Skeletal muscle satellite cell (primary cell): ENCODE data around the gene PLEKHJ1.

ENCODE experiments used
- H3K27me3 ChIP-seq: 2 replicates; pipeline ENCODE4 v1.7.0; 2013; ENCODE audit warnings: low read length; ENCODE audit not compliant: control insufficient read depth, insufficient read depth
- H3K36me3 ChIP-seq: 2 replicates; pipeline ENCODE4 v1.7.0; 2013; ENCODE audit warnings: mild to moderate bottlenecking, control low read depth, low read length; ENCODE audit not compliant: insufficient read depth
- H3K4me1 ChIP-seq: 2 replicates; pipeline ENCODE4 v1.7.0; 2013; ENCODE audit warnings: low read length; ENCODE audit not compliant: control insufficient read depth, insufficient read depth
- H3K4me2 ChIP-seq: 2 replicates; pipeline ENCODE4 v1.7.0; 2013; ENCODE audit warnings: mild to moderate bottlenecking, low read length
- H3K4me3 ChIP-seq: 2 replicates; pipeline ENCODE4 v1.7.0; 2013; ENCODE audit warnings: low read length
- H3K9ac ChIP-seq: 2 replicates; pipeline ENCODE4 v1.7.0; 2013; ENCODE audit warnings: mild to moderate bottlenecking, low read depth, low read length, moderate library complexity
- H3K9me3 ChIP-seq: replicated peaks from 2 replicates; pipeline ENCODE4 v1.7.0; 2013; ENCODE audit warnings: mild to moderate bottlenecking, control low read depth, low read length

PLEKHJ1 gene

DNA sequence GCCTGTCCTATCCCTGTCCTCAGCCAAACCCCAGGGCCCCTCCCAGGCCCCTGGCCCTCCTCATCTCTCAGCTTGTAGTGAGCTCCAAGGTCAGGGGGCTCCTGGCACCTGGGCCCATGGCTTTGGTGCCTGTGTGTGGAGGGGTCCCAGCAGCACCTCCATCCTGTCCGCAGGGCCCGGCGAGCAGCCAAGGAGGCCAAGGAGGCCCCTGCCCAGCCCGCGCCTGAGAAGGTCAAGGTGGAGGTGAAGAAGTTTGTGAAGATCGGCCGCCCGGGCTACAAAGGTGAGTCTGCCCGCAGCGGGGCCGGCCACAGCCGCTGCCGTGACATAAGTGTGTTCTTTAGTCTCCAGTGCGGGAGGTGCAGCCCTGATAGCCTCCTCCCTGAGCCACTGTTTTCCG is 9.1 kb upstream of the PLEKHJ1 start:
- Histone ChIP-seq H3K4me1 (peaks cover 34% of the 10 kb centered on the region), H3K9me3 (no peaks in the 10 kb centered on the region), H3K4me2 (no peak overlapping the region), H3K4me3 (no peak overlapping the region), H3K9ac (no peak overlapping the region), H3K36me3 (peaks cover 66% of the 10 kb centered on the region), H3K27me3 (no peaks in the 10 kb centered on the region)

DNA sequence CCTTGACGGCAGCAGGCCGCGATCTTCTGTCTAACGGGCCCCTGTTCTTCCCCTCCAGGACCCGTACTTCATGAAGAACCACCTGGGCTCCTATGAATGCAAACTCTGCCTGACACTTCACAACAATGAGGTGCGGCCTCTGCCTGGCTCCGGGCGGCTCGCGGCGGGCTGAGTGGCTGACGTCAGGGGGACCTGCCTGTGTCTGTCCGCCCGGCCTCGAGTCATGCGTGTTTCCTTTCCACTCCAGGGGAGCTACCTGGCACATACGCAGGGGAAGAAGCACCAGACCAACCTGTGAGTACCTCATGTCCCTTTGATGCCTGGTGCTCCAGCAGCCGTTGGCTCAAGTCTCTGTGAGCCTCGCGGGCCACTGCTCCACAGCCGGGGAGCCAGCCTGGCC is 8.4 kb upstream of the PLEKHJ1 start:
- H3K4me3 ChIP-seq: no peak overlapping the region
- H3K4me1 ChIP-seq: peaks cover 36% of the 10 kb centered on the region
- no peak overlapping the region for H3K9ac ChIP-seq
- peaks cover 62% of the 10 kb centered on the region for H3K36me3 ChIP-seq
- H3K4me2 ChIP-seq: no peak overlapping the region
- no peaks in the 10 kb centered on the region for H3K9me3 ChIP-seq
- H3K27me3 ChIP-seq: no peaks in the 10 kb centered on the region

DNA sequence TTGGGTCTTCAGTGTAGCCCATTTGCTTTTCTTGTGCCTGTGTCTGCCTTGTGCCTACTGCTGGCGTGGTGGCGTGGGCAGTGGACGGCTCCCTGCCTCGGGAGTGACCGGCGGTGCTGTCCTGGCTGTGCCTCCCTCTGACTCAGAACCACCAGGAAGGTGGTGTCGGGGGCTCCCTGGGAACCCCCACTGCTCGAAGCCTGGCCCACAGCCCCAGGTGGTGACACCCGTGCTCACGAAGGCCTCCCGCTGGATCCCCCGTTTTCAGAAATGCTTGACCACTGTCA is 7.9 kb upstream of the PLEKHJ1 start:
- no peaks in the 10 kb centered on the region for H3K27me3 ChIP-seq
- H3K4me2 ChIP-seq: no peak overlapping the region
- H3K9ac ChIP-seq: no peak overlapping the region
- peaks cover 58% of the 10 kb centered on the region for H3K36me3 ChIP-seq
- no peak overlapping the region for H3K4me3 ChIP-seq
- H3K9me3 ChIP-seq: no peaks in the 10 kb centered on the region
- peaks cover 36% of the 10 kb centered on the region for H3K4me1 ChIP-seq

DNA sequence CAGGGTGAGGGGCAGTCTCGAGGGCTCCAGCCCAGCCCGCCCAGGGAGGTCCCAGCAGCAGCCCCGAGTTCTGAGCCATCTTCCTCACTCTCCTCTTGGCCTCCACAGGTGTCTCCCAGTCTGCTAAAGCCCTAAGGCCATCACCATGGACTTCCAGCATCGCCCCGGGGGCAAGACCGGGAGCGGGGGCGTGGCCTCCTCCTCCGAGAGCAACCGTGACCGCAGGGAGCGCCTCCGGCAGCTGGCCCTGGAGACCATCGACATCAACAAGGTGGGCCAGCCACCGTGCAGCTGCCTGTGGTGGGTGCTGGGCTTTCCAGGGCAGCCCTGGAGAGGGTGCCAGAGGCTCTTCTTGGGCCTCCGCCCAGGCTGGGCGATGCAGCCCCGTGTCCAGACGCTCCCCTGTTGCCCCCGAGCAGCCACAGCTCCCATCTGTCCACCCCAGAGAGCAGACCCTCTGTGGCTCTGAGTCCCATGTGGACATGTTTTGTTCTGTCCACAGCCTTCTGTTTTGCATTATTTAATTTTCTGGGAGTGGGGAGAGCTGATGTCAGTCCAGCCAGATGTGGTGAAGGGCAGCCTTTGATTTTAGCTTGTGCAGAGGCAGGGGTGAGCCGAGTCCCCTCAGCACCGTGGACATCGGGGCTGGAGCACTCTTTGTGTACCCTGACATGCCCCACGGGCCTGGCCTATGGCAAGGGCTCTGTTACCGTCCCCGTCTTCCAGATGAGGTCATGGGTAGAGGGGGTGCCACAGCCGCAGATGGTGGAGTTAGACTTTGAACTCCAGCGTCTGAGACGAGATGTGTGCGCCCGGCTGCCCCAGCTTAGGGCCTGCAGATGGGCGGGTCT is 7.4 kb upstream of the PLEKHJ1 start:
- Histone ChIP-seq H3K4me3 (no peak overlapping the region), H3K9me3 (no peaks in the 10 kb centered on the region), H3K36me3 (peaks cover 57% of the 10 kb centered on the region), H3K4me2 (no peak overlapping the region), H3K9ac (no peak overlapping the region), H3K27me3 (no peaks in the 10 kb centered on the region), H3K4me1 (peaks cover 40% of the 10 kb centered on the region)

DNA sequence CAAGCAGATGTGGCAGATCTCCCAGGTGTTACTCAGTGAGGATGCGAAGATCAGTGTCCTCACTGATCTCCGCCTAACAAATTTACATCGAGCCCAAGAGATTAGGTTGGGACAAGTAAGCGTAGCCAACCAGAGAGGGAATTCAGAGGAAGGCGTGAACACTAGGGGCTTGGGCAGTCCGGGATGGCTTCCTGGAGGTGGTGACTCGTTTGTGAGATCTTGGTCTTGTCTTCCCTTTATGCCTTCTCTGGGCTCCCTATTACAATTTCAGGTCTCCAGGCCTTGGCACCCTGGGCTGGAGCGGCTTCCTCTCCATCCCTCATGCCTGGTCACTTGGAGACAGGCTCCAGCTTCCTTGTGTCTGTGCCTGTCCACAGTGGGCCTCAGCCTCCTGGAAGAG is 6.7 kb upstream of the PLEKHJ1 start:
- Histone ChIP-seq H3K4me2 (no peak overlapping the region), H3K27me3 (no peaks in the 10 kb centered on the region), H3K9ac (no peak overlapping the region), H3K4me3 (no peak overlapping the region), H3K4me1 (peaks cover 47% of the 10 kb centered on the region), H3K36me3 (peaks cover 56% of the 10 kb centered on the region), H3K9me3 (no peaks in the 10 kb centered on the region)

DNA sequence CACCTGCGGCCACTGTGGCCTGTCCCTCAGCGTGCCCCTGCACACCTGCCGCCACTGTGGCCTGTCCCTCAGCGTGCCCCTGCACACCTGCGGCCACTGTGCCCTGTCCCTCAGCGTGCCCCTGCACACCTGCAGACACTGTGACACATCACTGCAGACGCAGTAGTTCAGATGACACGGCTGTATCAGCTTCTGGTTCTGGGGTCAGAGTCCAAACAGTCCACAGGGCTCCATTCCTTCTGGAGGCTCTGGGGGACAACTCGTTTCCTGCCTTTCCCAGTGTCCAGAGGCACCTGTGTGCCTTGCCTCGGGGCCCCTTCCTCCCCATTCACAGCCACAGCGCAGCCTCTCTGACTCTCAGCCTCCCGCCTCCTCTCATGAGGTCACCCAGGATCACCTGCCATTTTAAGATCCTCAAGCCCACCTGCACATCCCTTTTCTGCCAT is 6.0 kb upstream of the PLEKHJ1 start:
- H3K4me2 ChIP-seq: peak overlapping the region; percentile 99
- H3K9me3 ChIP-seq: no peaks in the 10 kb centered on the region
- H3K27me3 ChIP-seq: no peaks in the 10 kb centered on the region
- no peak overlapping the region for H3K9ac ChIP-seq
- H3K36me3 ChIP-seq: peaks cover 51% of the 10 kb centered on the region
- peaks cover 48% of the 10 kb centered on the region for H3K4me1 ChIP-seq
- H3K4me3 ChIP-seq: no peak overlapping the region

DNA sequence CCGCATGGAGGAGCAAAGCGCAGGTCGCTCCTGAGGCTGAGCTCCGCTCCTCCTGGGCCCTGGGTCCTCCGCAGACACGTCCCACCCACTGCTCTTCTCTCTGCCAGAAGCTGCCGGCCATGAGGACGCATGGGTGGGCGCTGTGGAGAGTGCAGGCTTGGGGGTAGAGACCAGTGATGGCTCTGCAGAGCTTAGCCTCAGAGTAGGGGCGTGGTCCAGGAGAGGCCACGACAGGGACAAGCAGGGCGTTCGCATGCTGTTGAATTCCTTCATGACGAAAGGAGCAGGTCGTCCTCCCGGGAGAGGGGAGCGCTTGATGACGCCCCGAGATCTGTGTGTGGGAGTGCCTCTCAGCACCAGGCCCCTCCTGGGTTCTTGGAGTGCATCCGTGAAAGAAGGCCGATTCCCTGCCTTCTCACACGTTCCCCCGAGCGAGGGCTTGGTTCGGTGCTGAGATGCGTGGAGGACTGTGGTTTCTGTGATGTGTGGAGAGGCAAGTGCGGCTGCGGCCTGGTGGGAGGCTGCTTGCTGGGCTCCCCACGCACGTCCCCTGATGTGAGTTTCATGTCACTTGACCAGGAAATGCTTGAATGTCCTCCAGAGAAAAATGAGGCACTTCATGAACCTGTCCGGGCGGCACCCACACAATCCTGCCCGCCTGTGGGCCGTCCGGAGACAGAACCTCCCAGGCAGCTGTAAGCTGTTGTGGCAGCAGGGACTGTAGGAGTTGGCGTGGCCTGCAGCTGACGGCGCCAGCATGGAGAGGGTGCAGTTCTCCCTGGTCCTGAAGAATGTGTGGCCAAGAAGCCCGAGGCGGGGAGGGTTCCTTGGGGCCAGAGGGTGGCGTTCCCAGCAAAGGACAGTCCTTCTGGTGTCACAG is 5.0 kb upstream of the PLEKHJ1 start:
- peak overlapping the region; percentile 99 for H3K4me2 ChIP-seq
- peak overlapping the region; percentile 94 for H3K9ac ChIP-seq
- H3K4me3 ChIP-seq: peak overlapping the region; percentile 71
- no peaks in the 10 kb centered on the region for H3K9me3 ChIP-seq
- H3K4me1 ChIP-seq: peaks cover 44% of the 10 kb centered on the region
- H3K36me3 ChIP-seq: peaks cover 41% of the 10 kb centered on the region
- H3K27me3 ChIP-seq: no peaks in the 10 kb centered on the region

DNA sequence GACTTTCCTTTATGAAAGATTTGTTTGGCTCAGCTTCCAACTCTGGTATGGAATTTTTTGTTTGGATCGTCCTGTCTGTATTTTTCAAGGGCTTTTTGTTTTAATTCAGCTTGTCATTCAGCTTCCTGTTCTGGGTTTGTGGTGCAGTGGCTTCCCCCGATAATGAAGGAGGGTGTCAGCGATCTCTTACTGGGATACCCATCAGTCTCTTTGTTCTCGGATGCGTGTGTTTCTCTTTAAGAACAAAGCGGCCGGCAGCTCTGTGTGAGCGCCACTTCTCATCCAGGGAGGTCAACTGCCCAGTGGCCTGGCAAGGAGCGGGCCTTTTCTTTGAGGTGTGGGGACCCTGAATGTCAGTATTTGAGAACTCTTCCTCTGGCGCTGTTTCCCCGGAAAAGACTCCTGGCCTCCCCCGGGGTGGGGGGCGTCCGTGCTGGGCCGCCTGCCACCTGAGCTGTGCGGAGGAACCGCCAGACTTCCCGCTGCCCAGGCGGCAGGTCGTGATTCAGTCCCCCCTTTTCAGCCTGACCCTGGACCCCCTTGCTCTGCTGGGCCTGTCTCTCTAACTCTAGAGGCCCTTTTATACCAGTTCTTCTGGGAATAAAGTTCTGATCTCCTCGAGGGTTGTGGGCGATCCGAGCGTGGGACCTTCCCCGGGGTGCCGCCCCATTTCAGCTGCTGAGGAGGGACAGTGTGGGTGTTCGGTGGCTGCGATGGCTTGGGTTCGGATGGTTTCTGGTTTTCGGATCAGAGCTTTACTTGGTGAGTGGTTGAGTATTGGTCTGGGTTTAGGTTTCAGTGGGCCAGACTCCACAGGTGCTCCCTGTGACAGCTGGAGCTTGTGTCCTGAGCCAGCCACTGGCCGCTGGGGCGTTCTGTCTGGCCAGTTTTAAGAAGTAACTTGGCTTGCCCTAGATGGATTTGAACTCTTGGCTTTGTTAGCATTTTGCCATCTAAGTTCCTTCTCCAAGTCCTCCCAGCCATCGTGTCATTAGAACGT is 3.9 kb upstream of the PLEKHJ1 start:
- no peaks in the 10 kb centered on the region for H3K9me3 ChIP-seq
- peaks cover 47% of the 10 kb centered on the region for H3K4me1 ChIP-seq
- peak overlapping the region; percentile 71 for H3K4me3 ChIP-seq
- H3K9ac ChIP-seq: peak overlapping the region; percentile 94
- H3K27me3 ChIP-seq: no peaks in the 10 kb centered on the region
- peak overlapping the region; percentile 99 for H3K4me2 ChIP-seq
- peaks cover 31% of the 10 kb centered on the region for H3K36me3 ChIP-seq

DNA sequence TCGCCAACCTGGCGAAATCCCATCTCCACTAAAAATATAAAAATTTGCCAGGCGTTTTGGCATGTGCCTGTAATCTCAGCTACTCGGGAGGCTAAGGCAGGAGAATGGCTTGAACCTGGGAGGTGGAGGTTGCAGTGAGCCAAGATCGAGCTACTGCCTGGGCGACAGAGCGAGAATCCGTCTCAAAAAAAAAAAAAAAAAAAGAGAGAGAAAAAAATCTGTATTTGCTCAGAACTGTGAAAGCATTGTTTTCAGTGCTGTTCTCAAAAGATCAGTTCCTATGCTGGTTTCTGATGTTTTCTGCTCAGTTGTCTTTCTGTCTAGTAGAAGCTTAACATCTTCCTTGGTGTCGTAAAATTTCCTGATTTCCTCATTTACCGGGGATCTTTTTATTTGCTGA is 3.0 kb upstream of the PLEKHJ1 start:
- Histone ChIP-seq H3K27me3 (no peaks in the 10 kb centered on the region), H3K4me3 (peak overlapping the region; percentile 71), H3K36me3 (peaks cover 22% of the 10 kb centered on the region), H3K9ac (peak overlapping the region; percentile 94), H3K4me1 (peaks cover 54% of the 10 kb centered on the region), H3K4me2 (peak overlapping the region; percentile 99), H3K9me3 (no peaks in the 10 kb centered on the region)

DNA sequence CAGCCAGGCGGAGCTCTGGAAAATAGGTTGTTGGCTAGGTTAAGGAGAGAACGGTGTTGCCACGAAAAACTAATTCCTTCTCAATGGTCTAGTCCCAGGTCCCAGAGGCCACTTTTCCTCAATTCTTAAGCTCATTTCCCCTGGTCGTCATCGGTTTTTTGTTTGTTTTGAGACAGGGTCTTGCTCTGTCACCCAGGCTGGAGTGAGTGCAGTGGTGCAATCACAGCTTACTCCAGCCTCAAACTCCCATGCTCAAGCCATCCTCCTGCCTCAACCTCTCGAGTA is 1.7 kb upstream of the PLEKHJ1 start:
- Histone ChIP-seq H3K9ac (peak overlapping the region; percentile 94), H3K4me3 (peak overlapping the region; percentile 90), H3K4me1 (peaks cover 59% of the 10 kb centered on the region)

More for the DNA sequence above, 1.7 kb upstream of the PLEKHJ1 start:
- Histone ChIP-seq H3K9me3 (no peaks in the 10 kb centered on the region), H3K36me3 (peaks cover 22% of the 10 kb centered on the region), H3K27me3 (no peaks in the 10 kb centered on the region), H3K4me2 (peak overlapping the region; percentile 99)
